SK-N-SH (cell line): ENCODE data around the gene CBFA2T2. TPM values are rescaled to one million over a fixed set of nuclear protein-coding genes. Genes with fewer than 3 reads are reported as not detected.

Experiments used
- CTCF ChIA-PET: fragments of 300-600, 350-600 bp; formaldehyde crosslinking; extraction: SDS; loops from one replicate; lab custom pipeline; 2021; lab: Yijun Ruan, JAX
- POLR2A ChIA-PET: fragments of 350-600 bp; sonication (Branson Sonifier 250); formaldehyde crosslinking; extraction: SDS; loops from one replicate; lab custom pipeline; 2020; ENCODE audit warnings: antibody characterized with exemption, inconsistent platforms; lab: Yijun Ruan, JAX
- DNase-seq: peaks from one replicate; pipeline ENCODE4 v3.0.0; 2012
- H2AFZ ChIP-seq: fragments of 200-600 bp; sonication (generic); 2 replicates; pipeline ENCODE4 v1.8.1; 2016; ENCODE audit warnings: antibody characterized with exemption, mild to moderate bottlenecking, low read depth
- H3F3A ChIP-seq: fragments of 200-600 bp; sonication (generic); replicated peaks from 2 replicates; pipeline ENCODE3; 2016; ENCODE audit warnings: antibody characterized with exemption, mild to moderate bottlenecking; ENCODE audit not compliant: insufficient read depth
- H3K27ac ChIP-seq, 2 experiments: fragments of 200-500 bp in 1 of 2; fragments of 200-600 bp in 1 of 2; sonication (Bioruptor generic) in 1 of 2; sonication (generic), shearing (Covaris generic) in 1 of 2; 2 replicates each; pipeline versions ENCODE4 v1.5.1 to v1.6.1; 2014 to 2016; ENCODE audit warnings: low read depth in 2 of 2, inconsistent platforms in 1 of 2, low read length in 1 of 2, mild to moderate bottlenecking in 1 of 2, mixed read lengths in 1 of 2
- H3K27me3 ChIP-seq: fragments of 200-600 bp; sonication (generic), shearing (Covaris generic); 2 replicates; pipeline ENCODE4 v1.6.1; 2016; ENCODE audit warnings: mixed run types; ENCODE audit not compliant: insufficient read depth
- H3K36me3 ChIP-seq, 2 experiments: fragments of 200-500 bp in 1 of 2; fragments of 200-600 bp in 1 of 2; sonication (Bioruptor generic) in 1 of 2; sonication (generic) in 1 of 2; replicated peaks in 1 of 2; 2 replicates each; pipeline versions ENCODE3 to v1.5.1; 2014 to 2016; ENCODE audit warnings: low read length in 1 of 2, mild to moderate bottlenecking in 1 of 2; ENCODE audit not compliant: insufficient read depth in 2 of 2, control insufficient read depth in 1 of 2
- H3K4me1 ChIP-seq, 2 experiments: fragments of 200-500 bp in 1 of 2; fragments of 200-600 bp in 1 of 2; sonication (Bioruptor generic) in 1 of 2; sonication (generic), shearing (Covaris generic) in 1 of 2; 2 replicates each; pipeline versions ENCODE4 v1.5.1 to v1.6.1; 2014 to 2016; ENCODE audit warnings: low read depth in 1 of 2, low read length in 1 of 2, mixed run types in 1 of 2; ENCODE audit not compliant: insufficient read depth in 2 of 2, control insufficient read depth in 1 of 2
- H3K4me2 ChIP-seq: fragments of 200-600 bp; sonication (generic), shearing (Covaris generic); 2 replicates; pipeline ENCODE4 v1.6.1; 2017; ENCODE audit warnings: mixed run types
- H3K4me3 ChIP-seq, 2 experiments: fragments of 200-500 bp in 1 of 2; fragments of 200-600 bp in 1 of 2; sonication (Bioruptor generic) in 1 of 2; sonication (generic), shearing (Covaris generic) in 1 of 2; 2 replicates each; pipeline versions ENCODE4 v1.5.1 to v1.8.1; 2014 to 2016; ENCODE audit warnings: low read depth in 2 of 2, inconsistent platforms in 1 of 2, low read length in 1 of 2, mild to moderate bottlenecking in 1 of 2, mixed read lengths in 1 of 2, moderate library complexity in 1 of 2
- H3K79me2 ChIP-seq: fragments of 200-600 bp; sonication (generic); 2 replicates; pipeline ENCODE4 v1.8.1; 2017; ENCODE audit warnings: mild to moderate bottlenecking; ENCODE audit not compliant: insufficient read depth
- H3K9ac ChIP-seq: fragments of 200-600 bp; sonication (generic); 2 replicates; pipeline ENCODE4 v1.6.1; 2017; ENCODE audit warnings: mixed run types
- H3K9me2 ChIP-seq: fragments of 200-600 bp; sonication (generic); 2 replicates; pipeline ENCODE4 v1.6.1; 2017; ENCODE audit warnings: mixed run types
- H3K9me3 ChIP-seq: fragments of 200-600 bp; sonication (generic); 2 replicates; pipeline ENCODE4 v1.6.1; 2017; ENCODE audit warnings: mixed run types, mild to moderate bottlenecking, moderate library complexity
- H4K20me1 ChIP-seq: fragments of 200-600 bp; sonication (generic); 2 replicates; pipeline ENCODE4 v1.6.1; 2017; ENCODE audit warnings: mild to moderate bottlenecking, mixed run types; ENCODE audit not compliant: insufficient read depth
- ELF1 ChIP-seq: IDR thresholded peaks from 2 replicates; pipeline ENCODE4 v1.4.0; 2012
- EP300 ChIP-seq, 2 experiments: IDR thresholded peaks; 2 replicates each; pipeline versions ENCODE4 v1.4.0 to v1.6.1; 2012; ENCODE audit warnings: borderline replicate concordance in 1 of 2, low read depth in 1 of 2, low read length in 1 of 2
- GABPA ChIP-seq: IDR thresholded peaks from 2 replicates; pipeline ENCODE4 v1.4.0; 2012; ENCODE audit warnings: low read depth, mild to moderate bottlenecking
- GATA2 ChIP-seq: sonication (generic); formaldehyde crosslinking; IDR thresholded peaks from 2 replicates; pipeline ENCODE4 v1.5.0; 2020; ENCODE audit warnings: mild to moderate bottlenecking, missing genetic modification reagents
- MXI1 ChIP-seq: IDR thresholded peaks from 2 replicates; pipeline ENCODE4 v1.6.1; 2012; ENCODE audit warnings: mild to moderate bottlenecking, low read depth, low read length, improper control_type of control experiment
- NFIC ChIP-seq: IDR thresholded peaks from 2 replicates; pipeline ENCODE4 v1.4.0; 2012; ENCODE audit warnings: borderline replicate concordance
- POLR2AphosphoS5 ChIP-seq: IDR thresholded peaks from 2 replicates; pipeline ENCODE4 v1.6.1; 2012; ENCODE audit warnings: low read depth, low read length
- RAD21 ChIP-seq: IDR thresholded peaks from 2 replicates; pipeline ENCODE4 v1.6.1; 2012; ENCODE audit warnings: mild to moderate bottlenecking, low read length
- RFX5 ChIP-seq: IDR thresholded peaks from 2 replicates; pipeline ENCODE4 v1.6.1; 2012; ENCODE audit warnings: mild to moderate bottlenecking, improper control_type of control experiment, low read length
- RXRA ChIP-seq: IDR thresholded peaks from 2 replicates; pipeline ENCODE4 v1.4.0; 2012; ENCODE audit warnings: low read depth, mild to moderate bottlenecking, borderline replicate concordance
- SIN3A ChIP-seq: IDR thresholded peaks from 2 replicates; pipeline ENCODE4 v1.6.1; 2012; ENCODE audit warnings: low read depth, mild to moderate bottlenecking, low read length, moderate library complexity, borderline replicate concordance
- SMC3 ChIP-seq: IDR thresholded peaks from 2 replicates; pipeline ENCODE4 v1.6.1; 2012; ENCODE audit warnings: low read depth, low read length, improper control_type of control experiment
- TCF12 ChIP-seq: IDR thresholded peaks from 2 replicates; pipeline ENCODE4 v1.4.0; 2012
- TEAD4 ChIP-seq: IDR thresholded peaks from 2 replicates; pipeline ENCODE4 v1.4.0; 2012; ENCODE audit warnings: mild to moderate bottlenecking, borderline replicate concordance; ENCODE audit not compliant: insufficient read depth
- WGBS: methylation state at CpG from one replicate; pipeline ENCODE4 v1.1.6; 2017; ENCODE audit warnings: low lambda C conversion rate; 5-methylcytosine and 5-hydroxymethylcytosine counted together
- polyA plus RNA-seq, 3 experiments: library from polyadenylated mRNA; depleted of rRNA; stranded (reverse); fragments of >200 nt; gene quantifications; 2 replicates each; pipeline ENCODE4 v1.2.3, GENCODE V29; 2012
- TF ChIP-seq, protein P1 (sequence below): IDR thresholded peaks from 2 replicates; pipeline ENCODE4 v1.4.0; 2012; ENCODE audit warnings: low read depth
- TF ChIP-seq, protein P2 (sequence below): IDR thresholded peaks from 2 replicates; pipeline ENCODE4 v1.6.1; 2012; ENCODE audit warnings: mild to moderate bottlenecking, low read depth, low read length, moderate library complexity
- TF ChIP-seq, protein P3 (sequence below): IDR thresholded peaks from 2 replicates; pipeline ENCODE4 v1.4.0; 2012; ENCODE audit warnings: low read depth, borderline replicate concordance
- TF ChIP-seq, protein P4 (sequence below): IDR thresholded peaks from 2 replicates; pipeline ENCODE4 v1.4.0; 2012; ENCODE audit warnings: low read depth, borderline replicate concordance
- TF ChIP-seq, protein P5 (sequence below): fragments of 150-350 bp; IDR thresholded peaks from 2 replicates; pipeline ENCODE4 v1.6.1; 2016; ENCODE audit warnings: mild to moderate bottlenecking, low read depth, low read length
- TF ChIP-seq, protein P6 (sequence below): fragments of 150-350 bp; IDR thresholded peaks from 2 replicates; pipeline ENCODE4 v1.6.1; 2017; ENCODE audit warnings: antibody characterized with exemption, low read length, low read depth, borderline replicate concordance
- TF ChIP-seq, protein P7 (sequence below): IDR thresholded peaks from 2 replicates; pipeline ENCODE4; 2012

The CBFA2T2 gene
- polyA plus RNA-seq, 1 of the 3 experiments (the other 2 are of a cell fraction): 11.0 TPM

DNA sequence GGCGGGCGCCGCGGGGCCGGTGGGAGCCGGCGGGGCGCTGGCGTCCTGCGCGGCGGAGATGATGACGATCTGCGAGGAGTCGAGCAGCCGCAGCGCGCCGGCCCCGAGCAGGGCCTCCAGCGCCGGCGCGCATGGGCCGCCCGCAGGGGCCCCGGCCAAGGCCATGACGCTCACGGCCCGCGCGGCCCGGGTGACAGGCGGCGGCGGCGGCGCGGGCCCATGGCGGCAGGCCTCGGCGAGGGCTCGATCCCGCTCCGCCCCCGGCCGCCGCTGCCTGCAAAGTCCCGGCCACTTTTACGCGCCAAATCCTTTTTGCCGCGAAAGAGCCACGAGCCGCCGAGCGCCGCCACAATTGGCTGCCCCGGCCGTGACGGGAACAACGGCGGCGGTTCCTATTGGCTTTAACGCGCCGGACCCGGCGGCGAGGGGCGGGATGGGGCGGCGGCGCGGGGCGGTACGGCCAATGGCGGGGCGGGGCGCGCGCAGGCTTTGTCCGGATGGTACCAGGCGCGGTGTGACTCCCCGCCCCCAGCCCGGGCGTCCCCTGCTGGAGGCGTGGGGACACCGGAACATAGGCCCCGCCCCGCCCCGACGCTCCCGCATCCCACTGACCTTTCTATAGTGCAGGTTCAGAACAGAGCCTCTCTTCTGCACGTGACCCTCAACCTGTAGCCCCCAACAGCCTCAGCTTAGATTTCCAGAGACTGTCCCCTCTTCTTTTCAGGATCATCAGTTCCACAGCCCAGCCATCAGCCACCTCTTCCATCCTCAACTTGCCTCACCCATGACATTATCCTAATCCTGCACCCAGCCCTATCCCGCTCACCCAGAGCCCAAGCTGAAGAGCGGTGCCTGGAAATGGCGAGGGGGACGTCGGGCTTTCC is 196.4 kb downstream of the CBFA2T2 start, which contains the start of gene E2F1:
E2F1 (minus strand) TSS at position 286 of the 884 bp plus-strand sequence; CDS start at position 165, 121 bp downstream.
- Histone ChIP-seq H3K9me2 (no peaks in the 10 kb centered on the region), H3K9me3 (no peaks in the 10 kb centered on the region), H3K79me2 (peaks cover 35% of the 10 kb centered on the region), H3K4me2 (peak within 1 kb of the TSS; percentile 72), H3K27me3 (no peaks in the 10 kb centered on the region), H3K4me3 (peak within 1 kb of the TSS; percentile 61 to 62), H3K4me1 (peaks cover 7 to 19% of the 10 kb centered on the region in 2 experiments; a peak in 2 of 4 replicates), H3K27ac (peak within 1 kb of the TSS; percentile 1 to 24; a peak in 2 of 4 replicates), H3K36me3 (no peaks in the 10 kb centered on the region), H2AFZ (peak within 1 kb of the TSS; percentile 92), H3F3A (no peaks in the 10 kb centered on the region), H4K20me1 (peaks cover 1% of the 10 kb centered on the region; the same call in 1 of the 2 replicates), H3K9ac (peak within 1 kb of the TSS; percentile 64)
- 7% methylated on average over 24 of the region's 101 CpGs for WGBS
- POLR2A ChIA-PET: interaction anchor here (0.6 to 1.6 kb wide), 2 partner anchors 10 to 11 kb away, joined by 3 to 7 read pairs; no protein-coding TSS in a partner anchor
- DNase-seq: peak; percentile 99
- CTCF ChIA-PET: interaction anchor here (0.6 to 4.5 kb wide), 7 partner anchors 10 to 383 kb away, joined by 3 to 15 read pairs (median 3); partner anchors contain the start of gene ZNF341
- TF ChIP-seq RXRA: no peak
- TF ChIP-seq, protein P1, sequence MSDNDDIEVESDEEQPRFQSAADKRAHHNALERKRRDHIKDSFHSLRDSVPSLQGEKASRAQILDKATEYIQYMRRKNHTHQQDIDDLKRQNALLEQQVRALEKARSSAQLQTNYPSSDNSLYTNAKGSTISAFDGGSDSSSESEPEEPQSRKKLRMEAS: peak; percentile 93
- TF ChIP-seq TCF12: no peak
- 0 out of 2 replicates have a peak, but pooled peaks have one; percentile 40 for TF ChIP-seq RFX5
- TF ChIP-seq POLR2AphosphoS5: no peak
- TF ChIP-seq TEAD4: no peak
- TF ChIP-seq, protein P2, sequence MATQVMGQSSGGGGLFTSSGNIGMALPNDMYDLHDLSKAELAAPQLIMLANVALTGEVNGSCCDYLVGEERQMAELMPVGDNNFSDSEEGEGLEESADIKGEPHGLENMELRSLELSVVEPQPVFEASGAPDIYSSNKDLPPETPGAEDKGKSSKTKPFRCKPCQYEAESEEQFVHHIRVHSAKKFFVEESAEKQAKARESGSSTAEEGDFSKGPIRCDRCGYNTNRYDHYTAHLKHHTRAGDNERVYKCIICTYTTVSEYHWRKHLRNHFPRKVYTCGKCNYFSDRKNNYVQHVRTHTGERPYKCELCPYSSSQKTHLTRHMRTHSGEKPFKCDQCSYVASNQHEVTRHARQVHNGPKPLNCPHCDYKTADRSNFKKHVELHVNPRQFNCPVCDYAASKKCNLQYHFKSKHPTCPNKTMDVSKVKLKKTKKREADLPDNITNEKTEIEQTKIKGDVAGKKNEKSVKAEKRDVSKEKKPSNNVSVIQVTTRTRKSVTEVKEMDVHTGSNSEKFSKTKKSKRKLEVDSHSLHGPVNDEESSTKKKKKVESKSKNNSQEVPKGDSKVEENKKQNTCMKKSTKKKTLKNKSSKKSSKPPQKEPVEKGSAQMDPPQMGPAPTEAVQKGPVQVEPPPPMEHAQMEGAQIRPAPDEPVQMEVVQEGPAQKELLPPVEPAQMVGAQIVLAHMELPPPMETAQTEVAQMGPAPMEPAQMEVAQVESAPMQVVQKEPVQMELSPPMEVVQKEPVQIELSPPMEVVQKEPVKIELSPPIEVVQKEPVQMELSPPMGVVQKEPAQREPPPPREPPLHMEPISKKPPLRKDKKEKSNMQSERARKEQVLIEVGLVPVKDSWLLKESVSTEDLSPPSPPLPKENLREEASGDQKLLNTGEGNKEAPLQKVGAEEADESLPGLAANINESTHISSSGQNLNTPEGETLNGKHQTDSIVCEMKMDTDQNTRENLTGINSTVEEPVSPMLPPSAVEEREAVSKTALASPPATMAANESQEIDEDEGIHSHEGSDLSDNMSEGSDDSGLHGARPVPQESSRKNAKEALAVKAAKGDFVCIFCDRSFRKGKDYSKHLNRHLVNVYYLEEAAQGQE: no peak
- TF ChIP-seq, protein P3, sequence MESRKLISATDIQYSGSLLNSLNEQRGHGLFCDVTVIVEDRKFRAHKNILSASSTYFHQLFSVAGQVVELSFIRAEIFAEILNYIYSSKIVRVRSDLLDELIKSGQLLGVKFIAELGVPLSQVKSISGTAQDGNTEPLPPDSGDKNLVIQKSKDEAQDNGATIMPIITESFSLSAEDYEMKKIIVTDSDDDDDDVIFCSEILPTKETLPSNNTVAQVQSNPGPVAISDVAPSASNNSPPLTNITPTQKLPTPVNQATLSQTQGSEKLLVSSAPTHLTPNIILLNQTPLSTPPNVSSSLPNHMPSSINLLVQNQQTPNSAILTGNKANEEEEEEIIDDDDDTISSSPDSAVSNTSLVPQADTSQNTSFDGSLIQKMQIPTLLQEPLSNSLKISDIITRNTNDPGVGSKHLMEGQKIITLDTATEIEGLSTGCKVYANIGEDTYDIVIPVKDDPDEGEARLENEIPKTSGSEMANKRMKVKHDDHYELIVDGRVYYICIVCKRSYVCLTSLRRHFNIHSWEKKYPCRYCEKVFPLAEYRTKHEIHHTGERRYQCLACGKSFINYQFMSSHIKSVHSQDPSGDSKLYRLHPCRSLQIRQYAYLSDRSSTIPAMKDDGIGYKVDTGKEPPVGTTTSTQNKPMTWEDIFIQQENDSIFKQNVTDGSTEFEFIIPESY: no peak
- TF ChIP-seq NFIC: no peak
- no peak for TF ChIP-seq GABPA
- peak; percentile 89 for TF ChIP-seq SIN3A
- no peak for TF ChIP-seq GATA2 (CRISPR knock-in tag)
- TF ChIP-seq SMC3: no peak
- TF ChIP-seq, protein P4, sequence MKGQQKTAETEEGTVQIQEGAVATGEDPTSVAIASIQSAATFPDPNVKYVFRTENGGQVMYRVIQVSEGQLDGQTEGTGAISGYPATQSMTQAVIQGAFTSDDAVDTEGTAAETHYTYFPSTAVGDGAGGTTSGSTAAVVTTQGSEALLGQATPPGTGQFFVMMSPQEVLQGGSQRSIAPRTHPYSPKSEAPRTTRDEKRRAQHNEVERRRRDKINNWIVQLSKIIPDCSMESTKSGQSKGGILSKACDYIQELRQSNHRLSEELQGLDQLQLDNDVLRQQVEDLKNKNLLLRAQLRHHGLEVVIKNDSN: peak; percentile 72
- TF ChIP-seq, protein P5, sequence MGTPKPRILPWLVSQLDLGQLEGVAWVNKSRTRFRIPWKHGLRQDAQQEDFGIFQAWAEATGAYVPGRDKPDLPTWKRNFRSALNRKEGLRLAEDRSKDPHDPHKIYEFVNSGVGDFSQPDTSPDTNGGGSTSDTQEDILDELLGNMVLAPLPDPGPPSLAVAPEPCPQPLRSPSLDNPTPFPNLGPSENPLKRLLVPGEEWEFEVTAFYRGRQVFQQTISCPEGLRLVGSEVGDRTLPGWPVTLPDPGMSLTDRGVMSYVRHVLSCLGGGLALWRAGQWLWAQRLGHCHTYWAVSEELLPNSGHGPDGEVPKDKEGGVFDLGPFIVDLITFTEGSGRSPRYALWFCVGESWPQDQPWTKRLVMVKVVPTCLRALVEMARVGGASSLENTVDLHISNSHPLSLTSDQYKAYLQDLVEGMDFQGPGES: peak; percentile 53; the same call in 1 of the 2 replicates
- TF ChIP-seq RAD21: no peak
- TF ChIP-seq, protein P6, sequence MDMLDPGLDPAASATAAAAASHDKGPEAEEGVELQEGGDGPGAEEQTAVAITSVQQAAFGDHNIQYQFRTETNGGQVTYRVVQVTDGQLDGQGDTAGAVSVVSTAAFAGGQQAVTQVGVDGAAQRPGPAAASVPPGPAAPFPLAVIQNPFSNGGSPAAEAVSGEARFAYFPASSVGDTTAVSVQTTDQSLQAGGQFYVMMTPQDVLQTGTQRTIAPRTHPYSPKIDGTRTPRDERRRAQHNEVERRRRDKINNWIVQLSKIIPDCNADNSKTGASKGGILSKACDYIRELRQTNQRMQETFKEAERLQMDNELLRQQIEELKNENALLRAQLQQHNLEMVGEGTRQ: 0 out of 2 replicates have a peak, but pooled peaks have one; percentile 25
- TF ChIP-seq MXI1: peak; percentile 90
- no peak for TF ChIP-seq EP300 (IDR thresholded peaks at IDR 0.05; ENCODE audit: borderline replicate concordance in 1 of 2, low read depth in 1 of 2, low read length in 1 of 2)
- TF ChIP-seq ELF1: no peak
- TF ChIP-seq, protein P7, sequence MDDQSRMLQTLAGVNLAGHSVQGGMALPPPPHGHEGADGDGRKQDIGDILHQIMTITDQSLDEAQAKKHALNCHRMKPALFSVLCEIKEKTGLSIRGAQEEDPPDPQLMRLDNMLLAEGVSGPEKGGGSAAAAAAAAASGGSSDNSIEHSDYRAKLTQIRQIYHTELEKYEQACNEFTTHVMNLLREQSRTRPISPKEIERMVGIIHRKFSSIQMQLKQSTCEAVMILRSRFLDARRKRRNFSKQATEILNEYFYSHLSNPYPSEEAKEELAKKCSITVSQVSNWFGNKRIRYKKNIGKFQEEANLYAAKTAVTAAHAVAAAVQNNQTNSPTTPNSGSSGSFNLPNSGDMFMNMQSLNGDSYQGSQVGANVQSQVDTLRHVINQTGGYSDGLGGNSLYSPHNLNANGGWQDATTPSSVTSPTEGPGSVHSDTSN: no peak
